K562 (cell line): ENCODE results near the gene CELSR2. TPM values are rescaled to one million over a fixed set of nuclear protein-coding genes. Genes with fewer than 3 reads are reported as not detected.

Source experiments
- ATAC-seq: fragments of 200-7000 bp; cut with Tn5 transposase; 3 replicates; pipeline ENCODE4 v1.9.1; 2020; ENCODE audit warnings: moderate library complexity
- BruUV-seq: library from RNA; stranded (reverse); fragments of 400-500 nt; replicated peaks from 2 replicates; lab custom pipeline; 2021; lab: Mats Ljungman, UMichigan
- CTCF ChIA-PET: fragments of 300-600 bp; formaldehyde crosslinking; extraction: SDS; loops from one replicate; lab custom pipeline; 2021; ENCODE audit warnings: low intra/inter-chr PET ratio; lab: Yijun Ruan, JAX
- POLR2A ChIA-PET: fragments of 300-600, 350-650 bp; sonication (Branson Sonifier 250); formaldehyde crosslinking; extraction: SDS; loops from one replicate; lab custom pipeline; 2021; ENCODE audit warnings: antibody characterized with exemption, inconsistent platforms; lab: Yijun Ruan, JAX
- DNase-seq, 4 experiments: peaks; one replicate each; pipeline versions ENCODE4 v3.0.0 to v3.0.0-alpha.2; 2011 to 2018; ENCODE audit warnings: low spot score in 3 of 4, mixed read lengths in 3 of 4; ENCODE audit errors: extremely low read depth in 1 of 4
- FAIRE-seq: peaks from 2 replicates; lab custom pipeline; 2011; peaks lifted over from hg19 to GRCh38; lab: Jason Lieb, UNC
- H2AFZ ChIP-seq: 2 replicates; pipeline ENCODE4 v1.6.0; 2011; ENCODE audit warnings: low read depth, low read length, control low read depth, inconsistent platforms
- H3K27ac ChIP-seq: fragments of 200-600 bp; 3 replicates; pipeline ENCODE4 v1.8.0; 2011; ENCODE audit warnings: low read depth, mild to moderate bottlenecking, control low read depth, inconsistent platforms, low read length, moderate library complexity, mixed read lengths; ENCODE audit errors: extremely low read depth
- H3K27me3 ChIP-seq, 2 experiments: fragments of 300-600 bp in 1 of 2; 2 replicates in 1 of 2; 3 replicates in 1 of 2; pipeline versions ENCODE4 v1.6.0 to v1.8.0; 2011; ENCODE audit warnings: inconsistent platforms in 2 of 2, low read length in 2 of 2, mild to moderate bottlenecking in 1 of 2, mixed read lengths in 1 of 2, moderate library complexity in 1 of 2; ENCODE audit not compliant: control insufficient read depth in 2 of 2, insufficient read depth in 2 of 2
- H3K36me3 ChIP-seq: fragments of 300-600 bp; 3 replicates; pipeline ENCODE4 v1.8.0; 2011; ENCODE audit warnings: mild to moderate bottlenecking, low read length, inconsistent platforms; ENCODE audit not compliant: control insufficient read depth, insufficient read depth
- H3K4me1 ChIP-seq, 2 experiments: fragments of 200-600 bp in 1 of 2; replicated peaks in 1 of 2; 2 replicates in 1 of 2; 3 replicates in 1 of 2; pipeline versions ENCODE4 v1.5.1 to v1.8.0; 2011; ENCODE audit warnings: inconsistent platforms in 2 of 2, low read length in 2 of 2, mild to moderate bottlenecking in 1 of 2, mixed read lengths in 1 of 2, moderate library complexity in 1 of 2; ENCODE audit not compliant: control insufficient read depth in 2 of 2, insufficient read depth in 2 of 2
- H3K4me2 ChIP-seq: 2 replicates; pipeline ENCODE4 v1.6.1; 2011; ENCODE audit warnings: low read length, control low read depth, inconsistent platforms, mixed read lengths; ENCODE audit not compliant: insufficient read depth
- H3K4me3 ChIP-seq: fragments of 200-600 bp; sonication (generic), shearing (Covaris generic); 2 replicates; pipeline ENCODE4 v1.5.1; 2016; ENCODE audit warnings: control low read depth, inconsistent platforms
- H3K79me2 ChIP-seq: fragments of 200-600 bp; 3 replicates; pipeline ENCODE4 v1.8.0; 2011; ENCODE audit warnings: low read length, inconsistent platforms; ENCODE audit not compliant: control insufficient read depth, insufficient read depth
- H3K9ac ChIP-seq, 2 experiments: 2 replicates each; pipeline versions ENCODE4 v1.6.0 to v1.6.1; 2011; ENCODE audit warnings: low read depth in 2 of 2, low read length in 2 of 2, control low read depth in 1 of 2, inconsistent platforms in 1 of 2, mild to moderate bottlenecking in 1 of 2, mixed read lengths in 1 of 2; ENCODE audit not compliant: insufficient read depth in 1 of 2
- H3K9me1 ChIP-seq: one replicate; pipeline ENCODE4 v1.6.0; 2011; ENCODE audit warnings: inconsistent platforms, mild to moderate bottlenecking, low read length, moderate library complexity; ENCODE audit not compliant: control insufficient read depth, insufficient read depth
- H3K9me3 ChIP-seq: replicated peaks from 2 replicates; pipeline ENCODE4 v1.5.1; 2011; ENCODE audit warnings: low read depth, low read length, inconsistent platforms; ENCODE audit not compliant: control insufficient read depth, insufficient read depth
- H4K20me1 ChIP-seq: replicated peaks from 2 replicates; pipeline ENCODE4 v1.6.1; 2011; ENCODE audit warnings: low read length, inconsistent platforms, mixed read lengths; ENCODE audit not compliant: control insufficient read depth, insufficient read depth
- ARID4B ChIP-seq: sonication (generic); formaldehyde crosslinking; IDR thresholded peaks from 2 replicates; pipeline ENCODE4 v1.8.0; 2022; ENCODE audit warnings: mild to moderate bottlenecking, missing genetic modification reagents
- CBFB ChIP-seq: sonication (generic); formaldehyde crosslinking; IDR thresholded peaks from 2 replicates; pipeline ENCODE4 v1.4.0; 2020; ENCODE audit warnings: mild to moderate bottlenecking, missing genetic modification reagents
- CUX1 ChIP-seq: fragments of 200-800 bp; sonication (Bioruptor generic); IDR thresholded peaks from 2 replicates; pipeline ENCODE4 v1.6.1; 2016; ENCODE audit warnings: missing genetic modification characterization, missing compliant biosample characterization
- FOXA3 ChIP-seq, 2 experiments: fragments of 450-650 bp in 1 of 2; sonication (generic) in 1 of 2; formaldehyde crosslinking; IDR thresholded peaks in 1 of 2; conservative IDR thresholded peaks in 1 of 2; 2 replicates each; pipeline versions ENCODE4 v1.4.0 to v1.8.0; 2020 to 2022; ENCODE audit warnings: mild to moderate bottlenecking in 2 of 2, missing genetic modification reagents in 1 of 2
- FOXO4 ChIP-seq: fragments of 450-650 bp; formaldehyde crosslinking; IDR thresholded peaks from 2 replicates; pipeline ENCODE4 v1.4.0; 2020; ENCODE audit warnings: mild to moderate bottlenecking, moderate library complexity
- SMARCC2 ChIP-seq: fragments of 450-650 bp; IDR thresholded peaks from 2 replicates; pipeline ENCODE4 v1.6.1; 2017; ENCODE audit warnings: antibody characterized with exemption, moderate library complexity, mild to moderate bottlenecking, low read depth
- TEAD4 ChIP-seq, 2 experiments: sonication (generic) in 1 of 2; formaldehyde crosslinking in 1 of 2; IDR thresholded peaks; 2 replicates each; pipeline versions ENCODE4 v1.6.1 to v1.8.0; 2012 to 2022; ENCODE audit warnings: borderline replicate concordance in 1 of 2, inconsistent platforms in 1 of 2, low read length in 1 of 2, mild to moderate bottlenecking in 1 of 2, missing genetic modification reagents in 1 of 2
- WGBS: fragments of 100-300 bp; shearing (Covaris generic); methylation state at CpG from one replicate; pipeline ENCODE4 v1.1.6; 2016; ENCODE audit warnings: low coverage, mixed read lengths; ENCODE audit not compliant: insufficient coverage; ENCODE audit errors: missing lambda C conversion rate; 5-methylcytosine and 5-hydroxymethylcytosine counted together
- in situ Hi-C: fragments of 300-500 bp; cut with MboI; formaldehyde crosslinking; loops from 4 replicates; pipeline ENCODE4 v1.15.0; 2018; ENCODE audit warnings: inconsistent platforms, mixed read lengths
- intact Hi-C: fragments of 100-400 bp; cut with micrococcal nuclease; formaldehyde crosslinking; loops from 2 replicates; pipeline ENCODE4 v1.14.2; 2022
- polyA plus RNA-seq, 8 experiments: library from polyadenylated mRNA; depleted of rRNA in 4 of 8; stranded (reverse) in 5 of 8; unstranded in 3 of 8; fragments of >200 nt; fragmentation: Nextera tagmentation in 2 of 8; fragmentation: Illumina TruSeq in 1 of 8; extraction: Ambion mirVana in 2 of 8; extraction: Trizol in 1 of 8; gene quantifications; 2 replicates each; pipeline versions ENCODE4 v1.2.1 to v1.2.3, GENCODE V29; 2011 to 2014; ENCODE audit warnings: inconsistent platforms in 1 of 8, missing spikeins in 1 of 8
- total RNA-seq, 7 experiments: library from RNA; depleted of rRNA in 6 of 7; stranded (reverse); fragments of >200 nt in 6 of 7; fragmentation: Illumina TruSeq in 2 of 7; extraction: Trizol in 2 of 7; gene quantifications; 2 replicates each; pipeline versions ENCODE4 v1.2.1 to v1.2.3, GENCODE V29; 2011 to 2021; ENCODE audit warnings: low replicate concordance in 1 of 7

Gene CELSR2
- total and polyA plus RNA-seq, 9 of the 15 experiments (the other 6 are each of a cell fraction or from before 2014, with no cell fraction given) = 0.31 to 21.9 (median 4.2) TPM

GRCh38 chr1:109250454-109251276, 1.3 kb downstream of the CELSR2 start:
- Histone ChIP-seq H3K27ac (no peak overlapping the region), H2AFZ (no peak overlapping the region), H3K9me1 (peaks cover 4% of the 10 kb centered on the region), H3K4me3 (peak overlapping the region; percentile 54; the same call in 1 of the 2 replicates), H3K9me3 (no peaks in the 10 kb centered on the region), H4K20me1 (no peaks in the 10 kb centered on the region), H3K9ac (peak overlapping the region; percentile 38 to 92; a peak in 3 of 4 replicates), H3K27me3 (no peaks in the 10 kb centered on the region), H3K36me3 (peaks cover 6% of the 10 kb centered on the region; the same call in 1 of the 3 replicates), H3K4me1 (peaks cover 35 to 69% of the 10 kb centered on the region in 2 experiments), H3K79me2 (peaks cover 28% of the 10 kb centered on the region), H3K4me2 (peak overlapping the region; percentile 51)
- in situ Hi-C loops = no loop called here
- POLR2A ChIA-PET = interaction anchor here (1.2 to 3.2 kb wide), 3 partner anchors 10 to 47 kb away, joined by 3 to 24 read pairs (median 8); no protein-coding TSS in a partner anchor
- intact Hi-C loops = no loop called here
- CTCF ChIA-PET = no interaction called here
- DNase-seq (no peak), ATAC-seq (no peak), FAIRE-seq (no peak)
- WGBS = 88% methylated on average over 32 of the region's 33 CpGs
- no TSS peak for BruUV-seq
- TF ChIP-seq FOXO4 (no peak), CUX1 (no peak), ARID4B (CRISPR knock-in tag) (0 out of 2 replicates have a peak, but pooled peaks have one; percentile 54), CBFB (CRISPR knock-in tag) (0 out of 2 replicates have a peak, but pooled peaks have one; percentile 14), TEAD4 (IDR thresholded peaks at IDR 0.05; ENCODE audit: low read length) (no peak), TEAD4 (CRISPR knock-in tag; IDR thresholded peaks at IDR 0.05; ENCODE audit: borderline replicate concordance) (0 out of 2 replicates have a peak, but pooled peaks have one; percentile 32), FOXA3 (CRISPR knock-in tag; conservative IDR thresholded peaks at IDR 0.05 in 1 of 2, IDR thresholded peaks at IDR 0.05 in 1 of 2) (0 out of 4 replicates have a peak, but pooled peaks of 1 of the 2 experiments have one; percentile 43), SMARCC2 (no peak)
